ENCODE results near the gene HMX2. TPM values are rescaled to one million over a fixed set of nuclear protein-coding genes. Genes with fewer than 3 reads are reported as not detected.

Gene HMX2
- total and polyA plus RNA-seq, 2 of the 8 experiments (the other 6 are each of a cell fraction or from before 2014, with no cell fraction given), result 2.0 to 2.7 TPM

DNA sequence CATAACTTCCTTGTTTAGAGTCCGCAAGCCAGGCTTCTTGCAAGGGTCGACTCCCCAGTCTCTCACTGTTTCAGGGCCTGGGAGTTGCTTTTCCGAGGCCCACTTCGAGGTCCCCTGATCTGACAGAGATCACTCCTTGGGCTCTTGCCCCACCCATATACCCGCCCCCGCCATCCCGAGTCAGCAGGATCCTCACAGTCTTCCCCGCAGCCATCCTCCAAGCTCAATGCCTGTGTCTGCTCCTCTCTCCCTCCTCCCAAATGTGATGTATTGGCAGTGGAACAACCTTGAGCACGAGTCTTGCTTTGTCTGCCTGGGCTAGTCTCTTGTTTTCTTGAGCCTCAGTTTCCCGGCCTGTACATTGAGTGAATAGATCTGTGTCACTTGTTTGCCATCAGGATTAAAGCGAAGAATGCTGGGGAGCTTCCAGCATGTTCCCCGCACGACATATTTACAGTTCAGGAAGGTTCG lies 2.4 kb upstream of the HMX2 start (continued):
- TF ChIP-seq TBP (IDR thresholded peaks at IDR 0.05; ENCODE audit: low read depth, low read length), result no peak
- no peak for TF ChIP-seq CBX5 (IDR thresholded peaks at IDR 0.05; ENCODE audit: low read depth, low read length)
- peak; percentile 15 for TF ChIP-seq KDM4A (IDR thresholded peaks at IDR 0.05; ENCODE audit: low read depth, low read length, severe bottlenecking)
- no peak for TF ChIP-seq CTBP2 (IDR thresholded peaks at IDR 0.05; ENCODE audit: borderline replicate concordance, insufficient read depth, insufficient read length, low read length)
- TF ChIP-seq GABPA (IDR thresholded peaks at IDR 0.05; ENCODE audit: borderline replicate concordance, insufficient read depth, low read length), result no peak
